DMS53 treated with DMSO at 0.1 percent for 48 hours (cell line): Measurements from ENCODE around the gene RANBP3.

ENCODE experiments used
- DNase-seq: peaks from one replicate; lab custom pipeline; 2025; ENCODE audit not compliant: unreplicated experiment; lab: John Stamatoyannopoulos, UW

The RANBP3 gene

GRCh38 chr19:5929625-5930024 lies 48.3 kb downstream of the RANBP3 start:
- no peak for DNase-seq

- DNase-seq: no peak
These were observed 48.8 kb downstream of the RANBP3 start for GRCh38 chr19:5929179-5929578.

- no peak for DNase-seq
These were observed 50.5 kb downstream of the RANBP3 start for GRCh38 chr19:5927441-5927821.

- DNase-seq: no peak
These were observed 51.1 kb downstream of the RANBP3 start for GRCh38 chr19:5926641-5927440.

GRCh38 chr19:5925830-5926427 lies 52.0 kb downstream of the RANBP3 start:
- no peak for DNase-seq

- no peak for DNase-seq
These were observed 54.6 kb downstream of the RANBP3 start for GRCh38 chr19:5923356-5923755.

- DNase-seq: no peak
These were observed 55.8 kb downstream of the RANBP3 start for GRCh38 chr19:5922161-5922545.

- no peak for DNase-seq
These were observed 56.3 kb downstream of the RANBP3 start for GRCh38 chr19:5921516-5922160.

- no peak for DNase-seq
These were observed 59.4 kb downstream of the RANBP3 start for GRCh38 chr19:5918463-5919079.

- no peak for DNase-seq
These were observed 60.4 kb downstream of the RANBP3 start for GRCh38 chr19:5917431-5918107.

GRCh38 chr19:5916181-5916708 lies 61.7 kb downstream of the RANBP3 start:
- no peak for DNase-seq

- no peak for DNase-seq
These were observed 62.2 kb downstream of the RANBP3 start for GRCh38 chr19:5915782-5916165.

- no peak for DNase-seq
These were observed 62.8 kb downstream of the RANBP3 start for GRCh38 chr19:5914946-5915781.

- no peak for DNase-seq
These were observed 63.6 kb downstream of the RANBP3 start for GRCh38 chr19:5914358-5914774.

- DNase-seq: no peak
These were observed 64.1 kb downstream of the RANBP3 start, which contains the start of gene CAPS for GRCh38 chr19:5913739-5914357. CAPS (plus strand) TSS chr19:5914254; CDS start chr19:5914407, 153 bp downstream.

- DNase-seq: no peak
These were observed 66.6 kb downstream of the RANBP3 start for GRCh38 chr19:5911366-5911765.

GRCh38 chr19:5910638-5910907 lies 67.4 kb downstream of the RANBP3 start:
- no peak for DNase-seq

- DNase-seq: no peak
These were observed 69.0 kb downstream of the RANBP3 start for GRCh38 chr19:5908773-5909442.

- no peak for DNase-seq
These were observed 70.7 kb downstream of the RANBP3 start for GRCh38 chr19:5907241-5907640.
